Keratinocyte (primary cell): Measurements from ENCODE around the gene CCDC60. TPM values are rescaled to one million over a fixed set of nuclear protein-coding genes. Genes with fewer than 3 reads are reported as not detected.

ENCODE experiments used
- DNase-seq: peaks from one replicate; pipeline ENCODE4 v3.0.0-alpha.2; 2011; ENCODE audit warnings: low read depth, missing footprints, low spot score
- FAIRE-seq: peaks from 2 replicates; lab custom pipeline; 2011; peaks lifted over from hg19 to GRCh38; lab: Jason Lieb, UNC
- H2AFZ ChIP-seq: 2 replicates; pipeline ENCODE4 v1.6.0; 2012; ENCODE audit warnings: low read length, control low read depth, inconsistent platforms; ENCODE audit not compliant: control insufficient read depth
- H3K27ac ChIP-seq: 2 replicates; pipeline ENCODE4 v1.5.1; 2011; ENCODE audit warnings: low read length; ENCODE audit not compliant: control insufficient read depth, insufficient read depth
- H3K27me3 ChIP-seq: 3 replicates; pipeline ENCODE4 v1.6.0; 2011; ENCODE audit warnings: low read length; ENCODE audit not compliant: control insufficient read depth, insufficient read depth; ENCODE audit errors: extremely low read depth
- H3K36me3 ChIP-seq, 2 experiments: 2 replicates in 1 of 2; 3 replicates in 1 of 2; pipeline ENCODE4 v1.5.1; 2011; ENCODE audit warnings: low read length in 2 of 2, mild to moderate bottlenecking in 1 of 2; ENCODE audit not compliant: control insufficient read depth in 2 of 2, insufficient read depth in 2 of 2; ENCODE audit errors: extremely low read depth in 1 of 2
- H3K4me1 ChIP-seq: 3 replicates; pipeline ENCODE4 v1.5.1; 2011; ENCODE audit warnings: low read length; ENCODE audit not compliant: control insufficient read depth, insufficient read depth; ENCODE audit errors: extremely low read depth
- H3K4me2 ChIP-seq: 3 replicates; pipeline ENCODE4 v1.6.0; 2011; ENCODE audit warnings: low read depth, low read length; ENCODE audit not compliant: control insufficient read depth, insufficient read depth; ENCODE audit errors: extremely low read depth
- H3K4me3 ChIP-seq, 3 experiments: fragments of 200-600 bp in 1 of 3; sonication (generic) in 1 of 3; 2 replicates in 2 of 3; 3 replicates in 1 of 3; pipeline ENCODE4 v1.5.1; 2011 to 2016; ENCODE audit warnings: low read length in 3 of 3, mild to moderate bottlenecking in 3 of 3, control low read depth in 2 of 3, inconsistent platforms in 1 of 3, low read depth in 1 of 3, mixed read lengths in 1 of 3, mixed run types in 1 of 3, moderate library complexity in 1 of 3; ENCODE audit not compliant: control insufficient read depth in 2 of 3, insufficient read depth in 2 of 3; ENCODE audit errors: extremely low read depth in 1 of 3
- H3K79me2 ChIP-seq: 2 replicates; pipeline ENCODE4 v1.6.0; 2012; ENCODE audit warnings: low read length; ENCODE audit not compliant: control insufficient read depth, insufficient read depth
- H3K9ac ChIP-seq: 3 replicates; pipeline ENCODE4 v1.6.0; 2011; ENCODE audit warnings: low read length; ENCODE audit not compliant: control insufficient read depth, insufficient read depth; ENCODE audit errors: extremely low read depth
- H3K9me1 ChIP-seq: 3 replicates; pipeline ENCODE4 v1.6.0; 2011; ENCODE audit warnings: low read length; ENCODE audit not compliant: control insufficient read depth, insufficient read depth; ENCODE audit errors: extremely low read depth
- H3K9me3 ChIP-seq: 2 replicates; pipeline ENCODE4 v1.5.1; 2012; ENCODE audit warnings: low read depth, low read length; ENCODE audit not compliant: control insufficient read depth
- H4K20me1 ChIP-seq: 3 replicates; pipeline ENCODE4 v1.6.0; 2011; ENCODE audit warnings: low read length; ENCODE audit not compliant: control insufficient read depth, insufficient read depth; ENCODE audit errors: extremely low read depth
- CTCF ChIP-seq, 3 experiments: IDR thresholded peaks in 1 of 3; conservative IDR thresholded peaks in 1 of 3; optimal IDR thresholded peaks in 1 of 3; 2 replicates in 2 of 3; 3 replicates in 1 of 3; pipeline versions ENCODE3 to v1.5.1; 2011; ENCODE audit warnings: low read length in 3 of 3, mild to moderate bottlenecking in 3 of 3, moderate library complexity in 2 of 3, control low read depth in 1 of 3, inconsistent platforms in 1 of 3; ENCODE audit not compliant: insufficient read depth in 2 of 3; ENCODE audit errors: extremely low read depth in 1 of 3
- EZH2 ChIP-seq: IDR thresholded peaks from one replicate; pipeline ENCODE4 v1.6.1; 2012; ENCODE audit warnings: inconsistent platforms, mild to moderate bottlenecking, low read length, moderate library complexity
- dilution Hi-C: fragments of 300-500 bp; cut with MboI; formaldehyde crosslinking; loops from one replicate; pipeline ENCODE4 v1.7.0; 2020; ENCODE audit warnings: low sequenced_read_pairs; ENCODE audit not compliant: extremely low pct_ligation_motif_present
- polyA plus RNA-seq, 5 experiments: library from polyadenylated mRNA; depleted of rRNA in 3 of 5; stranded (reverse) in 3 of 5; stranded (forward) in 1 of 5; unstranded in 1 of 5; fragments of >200 nt; gene quantifications; 1 replicate in 1 of 5; 2 replicates in 3 of 5; 3 replicates in 1 of 5; pipeline versions ENCODE4 v1.2.1 to v1.2.3, GENCODE V29; 2011 to 2012; ENCODE audit warnings: missing spikeins in 2 of 5, low read depth in 1 of 5, low replicate concordance in 1 of 5

CCDC60 gene
- polyA plus RNA-seq, 1 donor (not counting 4 experiments of a cell fraction or from before 2014, with no cell fraction given), result 0.09 TPM

- dilution Hi-C loops, result no loop called here
- no peaks in the 10 kb centered on the region for H3K36me3 ChIP-seq
- no peak overlapping the region for H3K9ac ChIP-seq
- peaks cover 2% of the 10 kb centered on the region for H3K9me3 ChIP-seq
- DNase-seq (no peak), FAIRE-seq (no peak)
- no peak overlapping the region for H3K4me3 ChIP-seq
- no peak overlapping the region for H3K4me2 ChIP-seq
- no peak overlapping the region for H2AFZ ChIP-seq
- H3K27me3 ChIP-seq, result no peaks in the 10 kb centered on the region
- no peak for TF ChIP-seq EZH2
- no peaks in the 10 kb centered on the region for H3K9me1 ChIP-seq
- H3K4me1 ChIP-seq, result no peaks in the 10 kb centered on the region
- no peaks in the 10 kb centered on the region for H4K20me1 ChIP-seq
- H3K27ac ChIP-seq, result no peak overlapping the region
- no peaks in the 10 kb centered on the region for H3K79me2 ChIP-seq
Observed at GRCh38 chr12:119475650-119476049, 141.1 kb downstream of the CCDC60 start.

GRCh38 chr12:119476951-119477350 lies 142.4 kb downstream of the CCDC60 start:
- H3K4me1 ChIP-seq, result no peaks in the 10 kb centered on the region
- dilution Hi-C loops, result no loop called here
- TF ChIP-seq CTCF (optimal IDR thresholded peaks at IDR 0.05 in 1 of 3, IDR thresholded peaks at IDR 0.05 in 1 of 3, conservative IDR thresholded peaks at IDR 0.05 in 1 of 3; ENCODE audit: extremely low read depth in 1 of 3, insufficient read depth in 2 of 3, low read length in 3 of 3) (no peak), EZH2 (no peak)
- no peak overlapping the region for H3K4me3 ChIP-seq
- H3K27ac ChIP-seq, result no peak overlapping the region
- no peaks in the 10 kb centered on the region for H4K20me1 ChIP-seq
- FAIRE-seq, result no peak
- H3K27me3 ChIP-seq, result no peaks in the 10 kb centered on the region
- H3K9me1 ChIP-seq, result no peaks in the 10 kb centered on the region
- H3K9me3 ChIP-seq, result peaks cover 5% of the 10 kb centered on the region
- H3K36me3 ChIP-seq, result no peaks in the 10 kb centered on the region
- H3K9ac ChIP-seq, result no peak overlapping the region
- no peak for DNase-seq
- no peaks in the 10 kb centered on the region for H3K79me2 ChIP-seq
- H3K4me2 ChIP-seq, result no peak overlapping the region
- H2AFZ ChIP-seq, result no peak overlapping the region

GRCh38 chr12:119479121-119479561 lies 144.6 kb downstream of the CCDC60 start:
- Histone ChIP-seq H3K36me3 (no peaks in the 10 kb centered on the region), H3K27ac (no peak overlapping the region), H3K4me2 (no peak overlapping the region), H3K9me1 (no peaks in the 10 kb centered on the region), H2AFZ (no peak overlapping the region), H4K20me1 (no peaks in the 10 kb centered on the region), H3K4me3 (no peak overlapping the region), H3K9ac (no peak overlapping the region), H3K9me3 (peaks cover 5% of the 10 kb centered on the region), H3K27me3 (no peaks in the 10 kb centered on the region), H3K4me1 (no peaks in the 10 kb centered on the region), H3K79me2 (no peaks in the 10 kb centered on the region)
- no peak for TF ChIP-seq CTCF (optimal IDR thresholded peaks at IDR 0.05 in 1 of 3, IDR thresholded peaks at IDR 0.05 in 1 of 3, conservative IDR thresholded peaks at IDR 0.05 in 1 of 3; ENCODE audit: extremely low read depth in 1 of 3, insufficient read depth in 2 of 3, low read length in 3 of 3)
- TF ChIP-seq EZH2, result no peak
- no peak for DNase-seq
- dilution Hi-C loops, result no loop called here
- no peak for FAIRE-seq
